Measurements from ENCODE around the gene LZTR1. TPM values are rescaled to one million over a fixed set of nuclear protein-coding genes. Genes with fewer than 3 reads are reported as not detected.

Gene LZTR1
- total RNA-seq, 1 experiment from 2014 or later: 41.0 TPM

DNA sequence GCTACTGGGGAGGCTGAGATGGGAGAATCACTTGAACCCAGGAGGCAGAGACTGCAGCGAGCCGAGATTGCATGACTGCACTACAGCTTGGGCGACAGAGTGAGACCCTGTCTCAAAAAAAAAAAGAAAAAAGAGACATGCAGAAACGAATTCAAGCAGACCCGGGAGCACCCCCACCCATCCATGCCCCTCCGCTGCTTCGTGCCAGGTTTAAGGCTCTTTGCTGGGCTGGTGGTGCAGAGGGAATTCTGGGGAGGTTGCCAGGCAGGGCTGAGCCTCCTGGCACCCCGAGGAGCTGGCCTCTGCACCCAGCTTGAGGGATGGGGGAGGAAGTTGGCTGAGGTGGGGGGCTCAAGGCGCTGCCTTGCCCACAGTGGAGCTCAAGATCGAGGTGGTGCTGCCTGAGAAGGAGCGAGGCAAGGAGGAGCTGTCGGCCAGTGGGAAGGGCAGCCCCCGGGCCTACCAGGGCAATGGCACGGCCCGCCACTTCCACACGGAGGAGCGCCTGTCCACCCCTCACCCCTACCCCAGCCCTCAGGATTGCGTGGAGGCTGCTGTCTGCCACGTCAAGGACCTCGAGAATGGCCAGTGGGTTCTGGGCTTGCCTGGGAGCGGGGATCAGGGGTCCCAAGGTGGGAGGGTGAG is 9.0 kb upstream of the LZTR1 start:
- Histone ChIP-seq H3F3A (ENCODE audit: low read length, unreplicated experiment) (no peaks in the 10 kb centered on the region), H3K79me2 (ENCODE audit: low read length) (no peaks in the 10 kb centered on the region), H3K9me2 (replicated peaks; ENCODE audit: low read length) (no peaks in the 10 kb centered on the region), H3K27ac (ENCODE audit: low read length) (no peak overlapping the region), H3K4me1 (ENCODE audit: insufficient read depth, low read length) (no peaks in the 10 kb centered on the region), H2AFZ (ENCODE audit: low read length) (no peak overlapping the region), H4K20me1 (ENCODE audit: low read length) (no peaks in the 10 kb centered on the region), H3K9me3 (ENCODE audit: low read length) (no peaks in the 10 kb centered on the region), H3K9ac (ENCODE audit: low read length) (no peak overlapping the region), H3K36me3 (ENCODE audit: low read depth, low read length) (no peaks in the 10 kb centered on the region), H3K27me3 (ENCODE audit: low read length) (no peaks in the 10 kb centered on the region), H3K4me3 (ENCODE audit: low read length) (no peak overlapping the region), H3K4me2 (ENCODE audit: low read length) (no peak overlapping the region)
- BruUV-seq (replicated peaks): no TSS peak
- no peak for ATAC-seq
- TF ChIP-seq EZH2phosphoT487 (IDR thresholded peaks at IDR 0.05; ENCODE audit: borderline replicate concordance, low read length) (no peak), EZH2 (IDR thresholded peaks at IDR 0.05; ENCODE audit: low read length, unreplicated experiment) (no peak)
- TF ChIP-seq, protein P1, sequence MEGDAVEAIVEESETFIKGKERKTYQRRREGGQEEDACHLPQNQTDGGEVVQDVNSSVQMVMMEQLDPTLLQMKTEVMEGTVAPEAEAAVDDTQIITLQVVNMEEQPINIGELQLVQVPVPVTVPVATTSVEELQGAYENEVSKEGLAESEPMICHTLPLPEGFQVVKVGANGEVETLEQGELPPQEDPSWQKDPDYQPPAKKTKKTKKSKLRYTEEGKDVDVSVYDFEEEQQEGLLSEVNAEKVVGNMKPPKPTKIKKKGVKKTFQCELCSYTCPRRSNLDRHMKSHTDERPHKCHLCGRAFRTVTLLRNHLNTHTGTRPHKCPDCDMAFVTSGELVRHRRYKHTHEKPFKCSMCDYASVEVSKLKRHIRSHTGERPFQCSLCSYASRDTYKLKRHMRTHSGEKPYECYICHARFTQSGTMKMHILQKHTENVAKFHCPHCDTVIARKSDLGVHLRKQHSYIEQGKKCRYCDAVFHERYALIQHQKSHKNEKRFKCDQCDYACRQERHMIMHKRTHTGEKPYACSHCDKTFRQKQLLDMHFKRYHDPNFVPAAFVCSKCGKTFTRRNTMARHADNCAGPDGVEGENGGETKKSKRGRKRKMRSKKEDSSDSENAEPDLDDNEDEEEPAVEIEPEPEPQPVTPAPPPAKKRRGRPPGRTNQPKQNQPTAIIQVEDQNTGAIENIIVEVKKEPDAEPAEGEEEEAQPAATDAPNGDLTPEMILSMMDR (conservative IDR thresholded peaks at IDR 0.05; ENCODE audit: low read depth, low read length): no peak
- CTCF ChIA-PET: no interaction called here
- DNase-seq: no peak
- intact Hi-C loops (cut with micrococcal nuclease): no loop called here
- POLR2A ChIA-PET (ENCODE audit: unreplicated experiment): no interaction called here

- H4K20me1 ChIP-seq (ENCODE audit: low read length): no peaks in the 10 kb centered on the region
- no peak overlapping the region for H2AFZ ChIP-seq (ENCODE audit: low read length)
- CTCF ChIA-PET: no interaction called here
- no TSS peak for BruUV-seq (replicated peaks)
- no peaks in the 10 kb centered on the region for H3K9me2 ChIP-seq (replicated peaks; ENCODE audit: low read length)
- no peaks in the 10 kb centered on the region for H3K79me2 ChIP-seq (ENCODE audit: low read length)
- H3K9ac ChIP-seq (ENCODE audit: low read length): no peak overlapping the region
- DNase-seq (no peak), ATAC-seq (no peak)
- H3K9me3 ChIP-seq (ENCODE audit: low read length): no peaks in the 10 kb centered on the region
- intact Hi-C loops (cut with micrococcal nuclease): no loop called here
- no peak overlapping the region for H3K4me2 ChIP-seq (ENCODE audit: low read length)
- POLR2A ChIA-PET (ENCODE audit: unreplicated experiment): no interaction called here
- no peak overlapping the region for H3K27ac ChIP-seq (ENCODE audit: low read length)
- H3K36me3 ChIP-seq (ENCODE audit: low read depth, low read length): no peaks in the 10 kb centered on the region
- no peaks in the 10 kb centered on the region for H3F3A ChIP-seq (ENCODE audit: low read length, unreplicated experiment)
- no peaks in the 10 kb centered on the region for H3K4me1 ChIP-seq (ENCODE audit: insufficient read depth, low read length)
- no peak overlapping the region for H3K4me3 ChIP-seq (ENCODE audit: low read length)
- no peaks in the 10 kb centered on the region for H3K27me3 ChIP-seq (ENCODE audit: low read length)
- TF ChIP-seq, protein P1 (conservative IDR thresholded peaks at IDR 0.05; ENCODE audit: low read depth, low read length): no peak
- TF ChIP-seq EZH2 (IDR thresholded peaks at IDR 0.05; ENCODE audit: low read length, unreplicated experiment): no peak
- TF ChIP-seq EZH2phosphoT487 (IDR thresholded peaks at IDR 0.05; ENCODE audit: borderline replicate concordance, low read length): no peak
Measured at GRCh38 chr22:20973634-20974286, 8.3 kb upstream of the LZTR1 start.

GRCh38 chr22:20974336-20974955 is 7.7 kb upstream of the LZTR1 start:
- Histone ChIP-seq H3K4me2 (ENCODE audit: low read length) (no peak overlapping the region), H3K27me3 (ENCODE audit: low read length) (no peaks in the 10 kb centered on the region), H3K4me3 (ENCODE audit: low read length) (no peak overlapping the region), H3K9me2 (replicated peaks; ENCODE audit: low read length) (no peaks in the 10 kb centered on the region), H3K79me2 (ENCODE audit: low read length) (no peaks in the 10 kb centered on the region), H2AFZ (ENCODE audit: low read length) (no peak overlapping the region), H3K9ac (ENCODE audit: low read length) (no peak overlapping the region), H3K9me3 (ENCODE audit: low read length) (no peaks in the 10 kb centered on the region), H3K4me1 (ENCODE audit: insufficient read depth, low read length) (no peaks in the 10 kb centered on the region), H3K27ac (ENCODE audit: low read length) (no peak overlapping the region), H4K20me1 (ENCODE audit: low read length) (no peaks in the 10 kb centered on the region), H3F3A (ENCODE audit: low read length, unreplicated experiment) (no peaks in the 10 kb centered on the region), H3K36me3 (ENCODE audit: low read depth, low read length) (no peaks in the 10 kb centered on the region)
- ATAC-seq (no peak), DNase-seq (no peak)
- no TSS peak for BruUV-seq (replicated peaks)
- intact Hi-C loops (cut with micrococcal nuclease): no loop called here
- POLR2A ChIA-PET (ENCODE audit: unreplicated experiment): no interaction called here
- TF ChIP-seq, protein P1 (conservative IDR thresholded peaks at IDR 0.05; ENCODE audit: low read depth, low read length): no peak
- TF ChIP-seq EZH2phosphoT487 (IDR thresholded peaks at IDR 0.05; ENCODE audit: borderline replicate concordance, low read length): no peak
- no peak for TF ChIP-seq EZH2 (IDR thresholded peaks at IDR 0.05; ENCODE audit: low read length, unreplicated experiment)
- CTCF ChIA-PET: no interaction called here

Measured in PC-3 (cell line).